Measurements from ENCODE around the gene FNIP1. TPM values are rescaled to one million over a fixed set of nuclear protein-coding genes. Genes with fewer than 3 reads are reported as not detected.

Gene FNIP1
- total and polyA plus RNA-seq, 2 of the 8 experiments (the other 6 are each of a cell fraction or from before 2014, with no cell fraction given), result 3.5 to 17.3 TPM

GRCh38 chr5:131634238-131634637, 162.6 kb downstream of the FNIP1 start:
- no peak overlapping the region for H3K18ac ChIP-seq (ENCODE audit: extremely low read depth, low read length)
- H3K4me1 ChIP-seq (replicated peaks in 1 of 4; ENCODE audit: control insufficient read depth in 3 of 4, insufficient read depth in 4 of 4, low read length in 3 of 4), result peaks cover 0 to 2% (median 0%) of the 10 kb centered on the region in 4 experiments; a peak in 1 of 7 replicates
- H3K27me3 ChIP-seq (replicated peaks in 1 of 4; ENCODE audit: control insufficient read depth in 3 of 4, extremely low read depth in 1 of 4, insufficient read depth in 3 of 4, low read length in 3 of 4), result no peaks in the 10 kb centered on the region
- WGBS, 2 experiments (ENCODE audit: extremely low coverage in 1 of 2, insufficient coverage in 1 of 2, insufficient read length in 1 of 2, insufficient replicate concordance in 2 of 2, low coverage in 1 of 2, low lambda C conversion rate in 2 of 2, missing lambda C conversion rate in 1 of 2), result 24% methylated on average over 4 of the region's 4 CpGs; no CpG with 5 or more reads in 1 of the 2 experiments
- peaks cover 2% of the 10 kb centered on the region; the same call in 1 of the 2 replicates for H3K23me2 ChIP-seq (ENCODE audit: low read depth, low read length)
- H2AFZ ChIP-seq (ENCODE audit: low read length), result no peak overlapping the region
- ChIA-PET CTCF (ENCODE audit: partially characterized antibody) (interaction anchor here (1.4 to 3.6 kb wide), 2 partner anchors 24 to 46 kb away, joined by 3 to 17 read pairs; no protein-coding TSS in a partner anchor), POLR2A (ENCODE audit: partially characterized antibody) (no interaction called here)
- peak overlapping the region; percentile 80 to 93 (median 90); a peak in 6 of 7 replicates for H3K9ac ChIP-seq (replicated peaks in 1 of 4; ENCODE audit: extremely low read depth in 1 of 4, low read depth in 3 of 4, low read length in 3 of 4)
- H4K20me1 ChIP-seq (replicated peaks in 1 of 2; ENCODE audit: control insufficient read depth in 1 of 2, insufficient read depth in 2 of 2, low read length in 2 of 2), result peaks cover 2 to 11% of the 10 kb centered on the region in 2 experiments
- H3K4ac ChIP-seq (replicated peaks; ENCODE audit: insufficient read length, low read depth, low read length), result no peak overlapping the region
- no peak overlapping the region for H3K14ac ChIP-seq (ENCODE audit: insufficient read length)
- DNase-seq (ENCODE audit: low read depth in 1 of 2, low spot score in 2 of 2), result no peak
- no peak overlapping the region for H2BK120ac ChIP-seq (replicated peaks; ENCODE audit: low read depth, low read length)
- H4K8ac ChIP-seq (ENCODE audit: extremely low read depth, insufficient read depth, low read length), result no peak overlapping the region
- peak overlapping the region; percentile 89 to 99 (median 96) for H3K4me3 ChIP-seq (ENCODE audit: extremely low read depth in 1 of 4, insufficient read depth in 2 of 4, low read depth in 3 of 4, low read length in 4 of 4)
- no peak overlapping the region for H2BK5ac ChIP-seq (ENCODE audit: low read depth, low read length)
- H3K79me2 ChIP-seq (ENCODE audit: control insufficient read depth in 1 of 2, insufficient read depth in 2 of 2, low read length in 2 of 2), result peaks cover 20 to 56% of the 10 kb centered on the region in 2 experiments
- H4K91ac ChIP-seq (replicated peaks; ENCODE audit: insufficient read length, low read length), result no peak overlapping the region
- no peaks in the 10 kb centered on the region; the same call in 1 of the 2 replicates for H3K79me1 ChIP-seq (ENCODE audit: low read depth, low read length)
- H3K9me3 ChIP-seq (ENCODE audit: insufficient read depth in 2 of 2, low read depth in 1 of 2, low read length in 1 of 2), result no peaks in the 10 kb centered on the region
- H4K5ac ChIP-seq (ENCODE audit: insufficient read length, low read depth, low read length), result peak overlapping the region; percentile 80
- H3K56ac ChIP-seq (replicated peaks; ENCODE audit: insufficient read length, low read depth, low read length), result no peak overlapping the region
- no peak overlapping the region for H3K23ac ChIP-seq (ENCODE audit: insufficient read length)
- H2AK5ac ChIP-seq (ENCODE audit: low read depth, low read length), result no peak overlapping the region
- H2BK15ac ChIP-seq (ENCODE audit: low read length), result no peak overlapping the region
- no peak overlapping the region for H2BK12ac ChIP-seq (ENCODE audit: low read depth, low read length)
- FAIRE-seq, result no peak
- no peaks in the 10 kb centered on the region for H3K36me3 ChIP-seq (ENCODE audit: control insufficient read depth in 2 of 4, insufficient read depth in 4 of 4, low read length in 3 of 4)
- H3K27ac ChIP-seq (ENCODE audit: low read depth, low read length), result no peak overlapping the region; the same call in 1 of the 2 replicates
- peak overlapping the region; percentile 82 to 90 for H3K4me2 ChIP-seq (ENCODE audit: insufficient read depth in 1 of 2, low read depth in 2 of 2, low read length in 2 of 2)
- H2BK20ac ChIP-seq (ENCODE audit: low read length), result no peak overlapping the region
- TF ChIP-seq TBP (IDR thresholded peaks at IDR 0.05; ENCODE audit: low read depth, low read length) (no peak), EGR1 (IDR thresholded peaks at IDR 0.05; ENCODE audit: borderline replicate concordance, low read depth, low read length) (no peak), BCL11A (IDR thresholded peaks at IDR 0.05; ENCODE audit: low read depth in 2 of 2, low read length in 2 of 2) (no peak), JUND (IDR thresholded peaks at IDR 0.05; ENCODE audit: low read length) (no peak), SP1 (IDR thresholded peaks at IDR 0.05; ENCODE audit: low read depth, low read length) (no peak), RNF2 (IDR thresholded peaks at IDR 0.05; ENCODE audit: borderline replicate concordance, low read depth, low read length, missing control alignments, poor library complexity, severe bottlenecking) (no peak), ZNF274 (IDR thresholded peaks at IDR 0.05; ENCODE audit: borderline replicate concordance, extremely low read depth, low read length) (no peak), CBX8 (IDR thresholded peaks at IDR 0.05; ENCODE audit: borderline replicate concordance, low read depth, low read length) (no peak), JUN (IDR thresholded peaks at IDR 0.05; ENCODE audit: low read depth, low read length) (no peak), EZH2 (IDR thresholded peaks at IDR 0.05; ENCODE audit: low read depth, low read length, severe bottlenecking) (no peak), CHD2 (IDR thresholded peaks at IDR 0.05; ENCODE audit: low read length) (no peak), POLR2A (IDR thresholded peaks at IDR 0.05; ENCODE audit: control extremely low read depth in 1 of 2, low read depth in 2 of 2, low read length in 2 of 2) (no peak), EP300 (IDR thresholded peaks at IDR 0.05; ENCODE audit: borderline replicate concordance in 1 of 2, low read depth in 2 of 2, low read length in 2 of 2) (no peak), GTF2F1 (IDR thresholded peaks at IDR 0.05; ENCODE audit: borderline replicate concordance, low read depth, low read length) (no peak)
